CD4-positive, CD25-positive, alpha-beta regulatory T cell (primary cell): ENCODE results near the gene SLC6A12. TPM values are rescaled to one million over a fixed set of nuclear protein-coding genes. Genes with fewer than 3 reads are reported as not detected.

Experiments
- ATAC-seq, 2 donors: fragments of 150-1000 bp; cut with Tn5 transposase; one replicate each; pipeline ENCODE4 v1.10.0; 2021; ENCODE audit warnings: low read depth in 2 of 2, moderate number of reproducible peaks in 2 of 2, moderate library complexity in 1 of 2
- DNase-seq, 3 donors: peaks; one replicate each; pipeline versions ENCODE4 v3.0.0 to v3.0.0-alpha.2; 2012 to 2022; ENCODE audit warnings: mixed read lengths in 1 of 3
- H3K27ac ChIP-seq: one replicate; pipeline ENCODE4 v1.7.0; 2013; ENCODE audit warnings: mild to moderate bottlenecking, low read length; ENCODE audit not compliant: insufficient read depth, poor library complexity, severe bottlenecking
- H3K27me3 ChIP-seq: one replicate; pipeline ENCODE4 v1.7.0; 2013; ENCODE audit warnings: low read length; ENCODE audit not compliant: control insufficient read depth, insufficient read depth
- H3K36me3 ChIP-seq: one replicate; pipeline ENCODE4 v1.7.0; 2013; ENCODE audit warnings: mild to moderate bottlenecking, low read length, moderate library complexity; ENCODE audit not compliant: control insufficient read depth, insufficient read depth
- H3K4me1 ChIP-seq: 2 replicates; pipeline ENCODE4 v1.7.0; 2013; ENCODE audit warnings: mild to moderate bottlenecking, low read length; ENCODE audit not compliant: insufficient read depth, control insufficient read depth, poor library complexity, severe bottlenecking
- H3K4me3 ChIP-seq: one replicate; pipeline ENCODE4 v1.7.0; 2013; ENCODE audit warnings: low read depth, mild to moderate bottlenecking, low read length, moderate library complexity
- H3K9me3 ChIP-seq, 2 experiments: 1 replicate in 1 of 2; 2 replicates in 1 of 2; pipeline ENCODE4 v1.7.0; 2013; ENCODE audit warnings: low read length in 2 of 2, mild to moderate bottlenecking in 1 of 2, moderate library complexity in 1 of 2; ENCODE audit not compliant: control insufficient read depth in 2 of 2
- H3K27ac Mint-ChIP-seq, 3 donors: one replicate each; pipeline ENCODE4 v1.8.0; 2020 to 2022; ENCODE audit warnings: mild to moderate bottlenecking in 3 of 3, mixed read lengths in 3 of 3, moderate library complexity in 2 of 3
- H3K27me3 Mint-ChIP-seq: one replicate; pipeline ENCODE4 v1.8.0; 2022; ENCODE audit warnings: mild to moderate bottlenecking, mixed read lengths
- H3K36me3 Mint-ChIP-seq: one replicate; pipeline ENCODE4 v1.8.0; 2020; ENCODE audit warnings: mixed read lengths
- H3K4me1 Mint-ChIP-seq, 4 donors: one replicate each; pipeline ENCODE4 v1.8.0; 2020 to 2022; ENCODE audit warnings: mixed read lengths in 4 of 4, mild to moderate bottlenecking in 1 of 4
- H3K4me3 Mint-ChIP-seq, 4 donors: one replicate each; pipeline ENCODE4 v1.8.0; 2020 to 2022; ENCODE audit warnings: mild to moderate bottlenecking in 4 of 4, mixed read lengths in 4 of 4, moderate library complexity in 3 of 4
- H3K9me3 Mint-ChIP-seq, 7 donors: one replicate each; pipeline ENCODE4 v1.8.0; 2020 to 2022; ENCODE audit warnings: mixed read lengths in 7 of 7, mild to moderate bottlenecking in 3 of 7, moderate library complexity in 2 of 7
- polyA plus RNA-seq, 4 donors: library from polyadenylated mRNA; unstranded; fragments of 300-500 nt; fragmentation: Illumina TruSeq; gene quantifications; one replicate each; pipeline ENCODE4 v1.2.3, GENCODE V29; 2021
- total RNA-seq: library from RNA; stranded (reverse); gene quantifications from one replicate; pipeline ENCODE4 v1.2.3, GENCODE V29; 2022

SLC6A12 gene
- total and polyA plus RNA-seq, 5 donors from 2014 or later = not detected

- ATAC-seq (no peak), DNase-seq (no peak)
- Mint-ChIP-seq H3K27ac (no peak overlapping the region), H3K36me3 (no peaks in the 10 kb centered on the region), H3K4me1 (no peaks in the 10 kb centered on the region), H3K9me3 (peaks cover 0 to 1% (median 0%) of the 10 kb centered on the region in 7 donors), H3K4me3 (no peak overlapping the region), H3K27me3 (peaks cover 5% of the 10 kb centered on the region)
- no peaks in the 10 kb centered on the region for H3K9me3 ChIP-seq
- no peaks in the 10 kb centered on the region for H3K27me3 ChIP-seq
- no peak overlapping the region for H3K4me3 ChIP-seq
- H3K36me3 ChIP-seq = no peaks in the 10 kb centered on the region
- H3K27ac ChIP-seq = no peak overlapping the region
- no peaks in the 10 kb centered on the region for H3K4me1 ChIP-seq
Observed at GRCh38 chr12:227286-227915, 13.4 kb upstream of the SLC6A12 start.

- H3K4me3 ChIP-seq = no peak overlapping the region
- H3K36me3 Mint-ChIP-seq = no peaks in the 10 kb centered on the region
- H3K27ac ChIP-seq = no peak overlapping the region
- no peaks in the 10 kb centered on the region for H3K4me1 Mint-ChIP-seq
- no peak for ATAC-seq
- no peak overlapping the region for H3K27ac Mint-ChIP-seq
- no peaks in the 10 kb centered on the region for H3K4me1 ChIP-seq
- H3K36me3 ChIP-seq = no peaks in the 10 kb centered on the region
- H3K9me3 Mint-ChIP-seq = peaks cover 0 to 1% (median 0%) of the 10 kb centered on the region in 7 donors
- DNase-seq = no peak
- H3K9me3 ChIP-seq = no peaks in the 10 kb centered on the region
- peaks cover 9% of the 10 kb centered on the region for H3K27me3 Mint-ChIP-seq
- no peak overlapping the region for H3K4me3 Mint-ChIP-seq
- no peaks in the 10 kb centered on the region for H3K27me3 ChIP-seq
Observed at GRCh38 chr12:226401-226800, 12.4 kb upstream of the SLC6A12 start.

GRCh38 chr12:225012-225411 is 11.1 kb upstream of the SLC6A12 start:
- H3K4me1 ChIP-seq = no peaks in the 10 kb centered on the region
- H3K4me1 Mint-ChIP-seq = no peaks in the 10 kb centered on the region
- no peak for DNase-seq
- H3K27ac ChIP-seq = no peak overlapping the region
- no peak overlapping the region for H3K4me3 Mint-ChIP-seq
- H3K9me3 ChIP-seq = no peaks in the 10 kb centered on the region
- no peaks in the 10 kb centered on the region for H3K36me3 Mint-ChIP-seq
- no peaks in the 10 kb centered on the region for H3K27me3 ChIP-seq
- H3K36me3 ChIP-seq = no peaks in the 10 kb centered on the region
- no peak overlapping the region for H3K27ac Mint-ChIP-seq
- no peak overlapping the region for H3K4me3 ChIP-seq
- no peak for ATAC-seq
- H3K27me3 Mint-ChIP-seq = peaks cover 5% of the 10 kb centered on the region
- H3K9me3 Mint-ChIP-seq = peaks cover 0 to 1% (median 0%) of the 10 kb centered on the region in 7 donors

GRCh38 chr12:224330-224729 is 10.4 kb upstream of the SLC6A12 start:
- Histone ChIP-seq H3K4me3 (no peak overlapping the region), H3K27me3 (no peaks in the 10 kb centered on the region), H3K27ac (no peak overlapping the region), H3K4me1 (no peaks in the 10 kb centered on the region), H3K36me3 (no peaks in the 10 kb centered on the region), H3K9me3 (no peaks in the 10 kb centered on the region)
- Mint-ChIP-seq H3K27ac (peak overlapping the region in 1 of 3 donors; percentile 20), H3K27me3 (peaks cover 5% of the 10 kb centered on the region), H3K36me3 (no peaks in the 10 kb centered on the region), H3K4me3 (no peak overlapping the region), H3K4me1 (peaks cover 0 to 4% (median 0%) of the 10 kb centered on the region in 4 donors), H3K9me3 (peaks cover 0 to 1% (median 0%) of the 10 kb centered on the region in 7 donors)
- ATAC-seq (no peak), DNase-seq (no peak)

- no peak overlapping the region for H3K4me3 Mint-ChIP-seq
- Histone ChIP-seq H3K4me3 (no peak overlapping the region), H3K36me3 (no peaks in the 10 kb centered on the region), H3K9me3 (no peaks in the 10 kb centered on the region), H3K27me3 (no peaks in the 10 kb centered on the region), H3K27ac (no peak overlapping the region), H3K4me1 (no peaks in the 10 kb centered on the region)
- ATAC-seq (no peak), DNase-seq (no peak)
- H3K9me3 Mint-ChIP-seq = peaks cover 0 to 1% (median 0%) of the 10 kb centered on the region in 7 donors
- peaks cover 5% of the 10 kb centered on the region for H3K27me3 Mint-ChIP-seq
- no peaks in the 10 kb centered on the region for H3K36me3 Mint-ChIP-seq
- H3K27ac Mint-ChIP-seq = no peak overlapping the region
- H3K4me1 Mint-ChIP-seq = peaks cover 0 to 4% (median 0%) of the 10 kb centered on the region in 4 donors
Observed at GRCh38 chr12:223841-224240, 9.9 kb upstream of the SLC6A12 start.

GRCh38 chr12:221736-222135 is 7.8 kb upstream of the SLC6A12 start:
- peaks cover 0 to 4% (median 0%) of the 10 kb centered on the region in 4 donors for H3K4me1 Mint-ChIP-seq

GRCh38 chr12:220946-221550 is 7.1 kb upstream of the SLC6A12 start:
- Mint-ChIP-seq H3K4me1 (peaks cover 0 to 4% (median 0%) of the 10 kb centered on the region in 4 donors), H3K27ac (no peak overlapping the region), H3K9me3 (no peaks in the 10 kb centered on the region), H3K4me3 (no peak overlapping the region), H3K27me3 (peaks cover 16% of the 10 kb centered on the region), H3K36me3 (no peaks in the 10 kb centered on the region)
- no peaks in the 10 kb centered on the region for H3K9me3 ChIP-seq
- DNase-seq (no peak), ATAC-seq (no peak)
- H3K36me3 ChIP-seq = no peaks in the 10 kb centered on the region
- H3K4me1 ChIP-seq = no peaks in the 10 kb centered on the region
- no peak overlapping the region for H3K27ac ChIP-seq
- no peak overlapping the region for H3K4me3 ChIP-seq
- H3K27me3 ChIP-seq = no peaks in the 10 kb centered on the region

More at GRCh38 chr12:221736-222135, 7.8 kb upstream of the SLC6A12 start:
- no peaks in the 10 kb centered on the region for H3K4me1 ChIP-seq
- DNase-seq (no peak), ATAC-seq (no peak)
- no peak overlapping the region for H3K4me3 ChIP-seq
- Mint-ChIP-seq H3K36me3 (no peaks in the 10 kb centered on the region), H3K9me3 (no peaks in the 10 kb centered on the region), H3K27ac (no peak overlapping the region), H3K27me3 (peaks cover 13% of the 10 kb centered on the region), H3K4me3 (no peak overlapping the region)
- H3K27ac ChIP-seq = no peak overlapping the region
- H3K27me3 ChIP-seq = no peaks in the 10 kb centered on the region
- H3K9me3 ChIP-seq = no peaks in the 10 kb centered on the region
- no peaks in the 10 kb centered on the region for H3K36me3 ChIP-seq

GRCh38 chr12:220491-220890 is 6.5 kb upstream of the SLC6A12 start:
- Histone ChIP-seq H3K4me1 (no peaks in the 10 kb centered on the region), H3K27ac (no peak overlapping the region), H3K4me3 (no peak overlapping the region), H3K36me3 (no peaks in the 10 kb centered on the region), H3K9me3 (no peaks in the 10 kb centered on the region), H3K27me3 (no peaks in the 10 kb centered on the region)
- no peaks in the 10 kb centered on the region for H3K9me3 Mint-ChIP-seq
- H3K4me1 Mint-ChIP-seq = peaks cover 0 to 4% (median 0%) of the 10 kb centered on the region in 4 donors
- H3K36me3 Mint-ChIP-seq = no peaks in the 10 kb centered on the region
- DNase-seq = no peak
- no peak for ATAC-seq
- H3K4me3 Mint-ChIP-seq = no peak overlapping the region
- peaks cover 16% of the 10 kb centered on the region for H3K27me3 Mint-ChIP-seq
- no peak overlapping the region for H3K27ac Mint-ChIP-seq
